ENCODE data around the gene SPATA3. TPM values are rescaled to one million over a fixed set of nuclear protein-coding genes. Genes with fewer than 3 reads are reported as not detected.

SPATA3 gene
- total and polyA plus RNA-seq, 2 of the 8 experiments (the other 6 are each of a cell fraction or from before 2014, with no cell fraction given) = not detected

DNA sequence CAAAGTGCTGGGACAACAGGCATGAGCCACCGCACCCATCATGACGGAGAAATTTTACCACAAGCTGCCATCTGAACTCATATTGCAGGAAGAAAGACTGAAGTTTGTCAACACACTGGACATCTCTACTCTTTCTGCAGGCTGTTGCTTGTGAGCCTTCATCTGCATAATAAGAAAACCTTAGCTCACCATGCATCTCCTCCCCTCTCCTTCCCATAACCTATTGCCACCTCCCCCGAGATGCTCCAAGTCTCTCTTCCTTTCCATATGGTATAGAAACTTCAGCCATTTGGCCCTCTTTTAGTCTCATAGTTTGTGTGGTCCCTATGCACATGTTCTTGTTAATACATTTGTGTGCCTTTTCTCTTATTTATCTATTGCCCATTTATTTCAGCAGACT, 22.3 kb downstream of the SPATA3 start:
- Histone ChIP-seq H3K14ac (ENCODE audit: insufficient read length) (no peak overlapping the region), H2AFZ (ENCODE audit: low read length) (no peak overlapping the region), H2BK120ac (replicated peaks; ENCODE audit: low read depth, low read length) (no peak overlapping the region), H3K4me1 (replicated peaks in 1 of 4; ENCODE audit: control insufficient read depth in 3 of 4, insufficient read depth in 4 of 4, low read length in 3 of 4) (peaks cover 0 to 8% (median 5%) of the 10 kb centered on the region in 4 experiments; a peak in 5 of 7 replicates), H4K91ac (replicated peaks; ENCODE audit: insufficient read length, low read length) (no peak overlapping the region), H3K27ac (ENCODE audit: low read depth, low read length) (no peak overlapping the region), H3K27me3 (replicated peaks in 1 of 4; ENCODE audit: control insufficient read depth in 3 of 4, extremely low read depth in 1 of 4, insufficient read depth in 3 of 4, low read length in 3 of 4) (no peaks in the 10 kb centered on the region; a peak in 1 of 7 replicates), H3K9me3 (ENCODE audit: insufficient read depth in 2 of 2, low read depth in 1 of 2, low read length in 1 of 2) (no peaks in the 10 kb centered on the region), H3K23ac (ENCODE audit: insufficient read length) (no peak overlapping the region), H4K20me1 (replicated peaks in 1 of 2; ENCODE audit: control insufficient read depth in 1 of 2, insufficient read depth in 2 of 2, low read length in 2 of 2) (no peaks in the 10 kb centered on the region), H3K56ac (replicated peaks; ENCODE audit: insufficient read length, low read depth, low read length) (no peak overlapping the region), H3K79me1 (ENCODE audit: low read depth, low read length) (no peaks in the 10 kb centered on the region), H2BK20ac (ENCODE audit: low read length) (no peak overlapping the region), H3K4me2 (ENCODE audit: insufficient read depth in 1 of 2, low read depth in 2 of 2, low read length in 2 of 2) (no peak overlapping the region), H3K9ac (replicated peaks in 1 of 4; ENCODE audit: extremely low read depth in 1 of 4, low read depth in 3 of 4, low read length in 3 of 4) (no peak overlapping the region), H3K4ac (replicated peaks; ENCODE audit: insufficient read length, low read depth, low read length) (no peak overlapping the region), H3K4me3 (ENCODE audit: extremely low read depth in 1 of 4, insufficient read depth in 2 of 4, low read depth in 3 of 4, low read length in 4 of 4) (no peak overlapping the region), H2BK12ac (ENCODE audit: low read depth, low read length) (no peak overlapping the region), H2BK15ac (ENCODE audit: low read length) (no peak overlapping the region), H3K36me3 (ENCODE audit: control insufficient read depth in 2 of 4, insufficient read depth in 4 of 4, low read length in 3 of 4) (no peaks in the 10 kb centered on the region), H4K5ac (ENCODE audit: insufficient read length, low read depth, low read length) (no peak overlapping the region), H3K79me2 (ENCODE audit: control insufficient read depth in 1 of 2, insufficient read depth in 2 of 2, low read length in 2 of 2) (no peaks in the 10 kb centered on the region), H3K23me2 (ENCODE audit: low read depth, low read length) (0 out of 2 replicates have a peak, but pooled peaks cover 3% of the 10 kb centered on the region), H2AK5ac (ENCODE audit: low read depth, low read length) (no peak overlapping the region), H4K8ac (ENCODE audit: extremely low read depth, insufficient read depth, low read length) (no peak overlapping the region), H2BK5ac (ENCODE audit: low read depth, low read length) (no peak overlapping the region), H3K18ac (ENCODE audit: extremely low read depth, low read length) (no peak overlapping the region)
- 91% methylated on average over 3 of the region's 3 CpGs; no CpG with 5 or more reads in 1 of the 2 experiments for WGBS, 2 experiments (ENCODE audit: extremely low coverage in 1 of 2, insufficient coverage in 1 of 2, insufficient read length in 1 of 2, insufficient replicate concordance in 2 of 2, low coverage in 1 of 2, low lambda C conversion rate in 2 of 2, missing lambda C conversion rate in 1 of 2)
- no peak for DNase-seq (ENCODE audit: low read depth in 1 of 2, low spot score in 2 of 2)
- ChIA-PET POLR2A (ENCODE audit: partially characterized antibody) (no interaction called here), CTCF (ENCODE audit: partially characterized antibody) (interaction anchor here (0.9 to 1.4 kb wide), 3 partner anchors 11 to 278 kb away, joined by 3 to 4 read pairs (median 3); no protein-coding TSS in a partner anchor)
- FAIRE-seq = no peak
- TF ChIP-seq SP4 (IDR thresholded peaks at IDR 0.05; ENCODE audit: low read length) (no peak), GABPA (IDR thresholded peaks at IDR 0.05; ENCODE audit: borderline replicate concordance, insufficient read depth, low read length) (no peak), BACH1 (IDR thresholded peaks at IDR 0.05; ENCODE audit: low read length) (no peak), POLR2AphosphoS5 (IDR thresholded peaks at IDR 0.05; ENCODE audit: low read depth, low read length) (no peak), JUND (IDR thresholded peaks at IDR 0.05; ENCODE audit: low read length) (no peak), RXRA (IDR thresholded peaks at IDR 0.05; ENCODE audit: insufficient read depth, low read depth, low read length) (no peak), SIN3A (conservative IDR thresholded peaks at IDR 0.05 in 1 of 2, IDR thresholded peaks at IDR 0.05 in 1 of 2; ENCODE audit: low read depth in 1 of 2, low read length in 2 of 2) (no peak), TAF7 (optimal IDR thresholded peaks at IDR 0.05; ENCODE audit: borderline replicate concordance, low read depth, low read length) (no peak), SP2 (IDR thresholded peaks at IDR 0.05; ENCODE audit: low read length) (no peak), NRF1 (IDR thresholded peaks at IDR 0.05; ENCODE audit: low read depth, low read length) (no peak), CREB1 (IDR thresholded peaks at IDR 0.05) (no peak), CHD2 (IDR thresholded peaks at IDR 0.05; ENCODE audit: low read length) (no peak), CHD1 (IDR thresholded peaks at IDR 0.05; ENCODE audit: low read depth, low read length) (no peak)
- TF ChIP-seq, protein P1, sequence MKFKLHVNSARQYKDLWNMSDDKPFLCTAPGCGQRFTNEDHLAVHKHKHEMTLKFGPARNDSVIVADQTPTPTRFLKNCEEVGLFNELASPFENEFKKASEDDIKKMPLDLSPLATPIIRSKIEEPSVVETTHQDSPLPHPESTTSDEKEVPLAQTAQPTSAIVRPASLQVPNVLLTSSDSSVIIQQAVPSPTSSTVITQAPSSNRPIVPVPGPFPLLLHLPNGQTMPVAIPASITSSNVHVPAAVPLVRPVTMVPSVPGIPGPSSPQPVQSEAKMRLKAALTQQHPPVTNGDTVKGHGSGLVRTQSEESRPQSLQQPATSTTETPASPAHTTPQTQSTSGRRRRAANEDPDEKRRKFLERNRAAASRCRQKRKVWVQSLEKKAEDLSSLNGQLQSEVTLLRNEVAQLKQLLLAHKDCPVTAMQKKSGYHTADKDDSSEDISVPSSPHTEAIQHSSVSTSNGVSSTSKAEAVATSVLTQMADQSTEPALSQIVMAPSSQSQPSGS (IDR thresholded peaks at IDR 0.05; ENCODE audit: low read length) = no peak
